Stimulated activated CD4-positive, alpha-beta T cell treated with anti-CD3 and anti-CD28 coated beads, Interleukin-15, amount 100 ng/mL, for 48 hours (primary cell): ENCODE data around the gene ARHGAP1.

Source experiments
- DNase-seq, 2 donors: peaks; one replicate each; pipeline ENCODE4 v3.0.0-alpha.2; 2020; ENCODE audit warnings: low read depth in 2 of 2

Gene ARHGAP1

DNA sequence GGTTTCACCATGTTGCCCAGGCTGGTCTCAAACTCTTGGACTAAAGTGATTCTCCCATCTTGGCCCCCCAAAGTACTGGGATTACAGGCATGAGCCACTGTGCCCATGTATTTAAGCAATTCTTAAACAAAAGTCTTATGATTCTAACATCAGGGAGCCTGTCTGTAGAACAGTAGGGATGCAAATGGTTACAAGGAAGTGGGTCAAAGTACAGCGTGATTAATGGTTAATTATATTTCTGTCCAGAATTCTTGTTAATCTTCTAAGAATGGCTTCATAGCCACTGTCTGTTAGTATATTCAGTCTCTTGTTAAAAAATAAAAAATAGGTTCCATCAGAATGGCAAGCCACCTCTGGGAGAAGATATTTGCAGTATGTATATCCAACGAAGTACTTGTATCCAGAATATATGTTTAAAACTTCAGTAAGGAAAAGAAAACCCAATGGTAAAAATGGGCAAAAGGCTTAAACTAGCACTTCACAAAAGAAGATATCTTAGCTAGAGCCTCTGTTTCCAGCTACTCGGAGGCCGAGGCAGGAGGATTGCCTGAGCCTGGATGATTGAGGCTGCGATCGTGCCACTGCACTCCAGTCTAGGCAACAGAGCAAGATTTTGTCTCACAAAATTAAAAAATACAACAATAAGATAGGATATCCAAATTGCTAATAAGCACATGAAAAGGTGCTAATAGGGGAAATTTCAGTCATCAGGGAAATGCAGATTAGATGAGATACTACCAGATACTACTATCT, 60.2 kb downstream of the ARHGAP1 start:
- no peak for DNase-seq

DNA sequence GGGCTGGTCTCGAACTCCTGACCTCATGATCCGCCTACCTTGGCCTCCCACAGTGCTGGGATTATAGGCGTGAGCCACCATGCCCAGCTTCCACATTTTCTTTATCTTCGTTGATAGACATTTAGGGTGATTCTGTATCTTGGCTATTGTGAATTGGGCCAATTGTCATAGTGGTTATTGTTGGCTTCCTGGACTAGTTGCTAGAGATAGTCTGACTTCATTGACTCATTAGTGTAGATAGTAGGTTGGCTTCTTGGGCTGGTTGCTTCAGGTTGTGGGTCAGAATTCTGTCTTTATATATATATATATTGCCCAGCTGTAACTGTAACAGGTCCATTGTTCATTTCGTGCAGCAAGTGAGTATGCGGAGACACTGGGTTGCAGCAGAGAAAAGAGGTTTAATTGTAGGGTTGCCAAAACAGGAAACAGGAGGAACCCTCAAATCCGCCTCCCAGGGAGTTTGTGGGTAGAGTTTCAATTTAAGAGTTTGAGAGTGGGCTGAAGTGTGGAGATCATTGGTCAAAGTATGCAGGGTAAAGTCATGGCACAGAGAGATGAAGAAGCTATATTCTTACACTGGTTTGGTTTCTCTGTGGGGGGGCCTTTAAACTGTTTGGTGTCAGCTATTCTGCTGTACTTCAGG, 61.1 kb downstream of the ARHGAP1 start:
- no peak for DNase-seq

DNA sequence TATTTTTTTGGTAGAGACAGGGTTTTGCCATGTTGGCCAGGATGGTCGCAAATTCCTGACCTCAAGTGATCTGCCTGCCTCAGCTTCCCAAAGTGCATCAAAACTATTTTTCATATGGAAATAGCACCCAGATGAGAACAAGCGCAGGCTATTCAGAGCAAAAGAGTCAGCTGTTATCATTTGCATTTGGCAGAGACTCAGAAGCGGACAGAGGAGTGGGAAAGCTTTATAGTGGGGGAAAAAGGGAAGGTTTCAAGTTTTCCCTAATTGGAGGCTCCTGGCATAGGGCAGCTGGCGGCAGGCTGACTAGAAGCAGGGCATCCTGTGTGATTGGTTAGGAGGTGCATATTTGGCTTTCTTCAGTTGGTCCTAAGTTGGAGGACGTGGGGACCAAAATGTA, 62.9 kb downstream of the ARHGAP1 start:
- no peak for DNase-seq

DNA sequence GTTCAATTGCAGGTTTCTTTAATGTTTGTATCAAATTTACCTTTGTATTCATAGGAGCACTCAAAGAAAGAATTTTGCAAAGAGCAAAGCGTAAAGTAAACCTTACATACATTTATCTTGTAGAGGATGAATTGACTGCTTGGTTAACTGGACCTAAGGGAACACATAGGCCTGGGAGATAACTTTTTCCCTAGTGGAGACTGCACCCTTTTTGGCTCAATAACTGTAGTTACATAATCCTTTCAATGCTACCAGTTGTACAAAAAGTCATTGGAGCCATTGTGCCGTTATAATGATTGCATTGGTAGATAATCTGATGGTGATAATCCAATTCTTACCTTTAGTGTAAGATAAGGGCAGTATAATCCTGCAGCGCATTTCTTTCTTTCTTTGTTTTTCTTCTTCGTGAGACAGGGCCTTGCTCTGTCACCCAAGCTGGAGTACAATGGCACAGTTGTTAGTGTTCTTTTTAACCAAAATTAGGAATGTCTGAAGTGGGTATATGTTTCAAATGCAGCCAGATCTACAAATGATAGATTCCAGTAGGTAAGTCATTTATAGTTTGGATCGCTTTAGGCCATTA, 64.8 kb downstream of the ARHGAP1 start:
- DNase-seq: no peak

DNA sequence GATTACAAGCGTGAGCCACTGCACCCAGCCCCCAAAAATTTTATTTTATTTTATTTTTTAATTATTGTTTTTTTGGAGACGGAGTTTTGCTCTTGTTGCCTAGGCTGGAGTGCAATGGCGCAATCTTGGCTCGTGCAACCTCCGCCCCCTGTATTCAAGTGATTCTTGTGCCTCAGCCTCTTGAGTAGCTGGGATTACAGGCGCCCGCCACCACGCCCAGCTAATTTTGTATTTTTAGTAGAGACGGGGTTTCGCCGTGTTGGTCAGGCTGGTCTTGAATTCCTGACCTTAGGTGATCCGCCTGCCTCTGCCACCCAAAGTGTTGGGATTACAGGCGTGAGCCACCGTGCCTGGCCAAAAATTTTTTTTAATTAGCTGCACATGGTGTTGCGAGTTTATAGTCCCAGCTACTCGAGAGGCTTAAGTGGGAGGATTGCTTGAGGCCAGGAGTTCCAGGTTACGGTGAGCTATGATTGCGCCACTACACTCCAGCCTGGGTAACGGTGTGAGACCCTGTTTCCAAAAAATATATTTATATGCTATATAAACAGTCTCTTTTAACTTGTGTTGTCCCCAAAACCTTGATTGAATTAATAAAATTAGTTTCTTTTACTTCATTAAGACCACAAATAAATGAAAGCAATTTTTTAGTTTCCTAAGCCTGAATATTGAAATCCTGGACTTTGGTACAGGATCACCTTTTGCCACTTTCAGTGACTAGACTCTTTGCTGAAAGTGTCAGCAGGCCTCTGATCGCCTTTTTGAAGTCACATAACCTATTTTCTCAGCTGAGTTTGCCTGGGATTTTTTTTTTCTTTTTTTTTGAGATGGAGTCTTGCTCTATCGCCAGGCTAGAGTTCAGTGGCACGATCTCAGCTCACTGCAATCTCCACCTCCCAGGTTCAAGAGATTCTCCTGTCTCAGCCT, 66.9 kb downstream of the ARHGAP1 start:
- DNase-seq: no peak

DNA sequence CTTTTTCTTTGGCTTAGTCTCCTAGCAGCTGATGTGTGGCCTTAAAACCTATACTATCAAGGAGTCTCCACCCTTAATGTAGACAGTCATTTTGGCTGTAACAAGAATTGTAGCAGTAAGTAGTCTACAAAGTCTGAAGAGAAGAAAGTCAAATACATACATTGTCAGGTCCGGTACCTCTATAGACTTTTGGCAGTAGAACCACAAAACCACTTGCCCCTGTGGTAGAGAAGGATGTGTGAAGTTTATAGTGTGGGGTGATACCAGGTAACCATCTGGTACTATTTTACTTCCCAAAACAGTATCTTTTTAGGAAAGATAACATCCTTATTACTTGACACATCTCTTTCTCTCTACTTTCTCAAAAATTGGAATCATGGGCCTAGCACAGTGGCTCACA, 67.9 kb downstream of the ARHGAP1 start:
- no peak for DNase-seq

DNA sequence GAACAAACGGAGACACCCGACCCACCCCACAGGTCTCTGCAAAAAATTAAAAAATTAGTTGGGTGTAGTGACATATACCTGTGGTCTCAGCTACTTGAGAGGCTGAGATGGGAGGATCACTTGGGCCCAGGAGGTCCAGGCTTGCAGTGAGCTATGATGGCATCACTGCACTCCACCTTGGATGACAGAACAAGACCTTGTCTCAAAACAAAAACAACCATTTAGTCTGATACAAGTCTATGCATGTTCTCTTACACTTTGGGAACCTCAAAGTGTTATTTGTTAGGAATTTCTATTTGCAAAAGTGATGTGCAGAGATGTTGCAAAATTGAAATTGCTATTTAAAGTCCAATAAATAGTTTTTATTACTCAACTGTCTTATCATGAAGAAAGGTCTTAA, 68.7 kb downstream of the ARHGAP1 start:
- DNase-seq: no peak

DNA sequence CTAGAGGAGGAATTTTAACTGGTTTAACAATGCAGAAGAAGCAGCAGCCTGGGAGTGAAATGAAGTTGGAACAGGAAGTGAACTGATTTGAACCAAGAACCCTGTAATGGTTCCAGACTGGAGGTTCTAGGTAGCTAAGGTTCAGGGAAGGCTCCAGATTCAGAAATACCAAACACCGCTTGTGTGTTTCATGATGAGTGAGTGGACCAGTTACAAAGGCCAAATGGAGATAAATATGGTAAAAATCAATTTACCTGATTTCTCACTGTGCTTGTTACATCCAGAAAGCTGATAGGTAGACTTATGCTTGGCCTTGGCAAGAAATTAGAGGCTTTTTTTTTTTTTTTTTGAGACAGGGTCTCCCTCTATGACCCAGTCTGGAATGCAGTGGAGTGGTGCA, 70.2 kb downstream of the ARHGAP1 start:
- no peak for DNase-seq

DNA sequence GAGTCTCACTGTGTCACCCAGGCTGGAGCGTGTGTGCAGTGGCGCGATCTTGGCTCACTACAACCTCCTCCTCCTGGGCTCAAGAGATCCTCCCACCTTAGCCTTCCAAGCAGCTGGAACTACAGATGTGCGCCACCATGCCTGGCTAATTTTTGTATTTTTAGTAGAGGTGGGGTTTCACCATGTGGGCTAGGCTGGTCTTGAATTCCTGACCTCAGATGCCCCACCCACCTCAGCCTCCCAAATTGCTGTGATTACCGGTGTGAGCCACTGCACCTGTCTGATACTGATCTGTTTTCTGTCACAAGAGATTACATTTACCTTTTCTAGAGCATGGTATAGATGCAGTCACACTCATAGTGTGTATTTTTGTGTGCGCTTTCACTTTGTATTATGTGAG, 71.5 kb downstream of the ARHGAP1 start:
- no peak for DNase-seq
